ENCODE results near the gene LTB. TPM values are rescaled to one million over a fixed set of nuclear protein-coding genes. Genes with fewer than 3 reads are reported as not detected.

LTB gene
- total RNA-seq, 1 experiment from 2014 or later: not detected

DNA sequence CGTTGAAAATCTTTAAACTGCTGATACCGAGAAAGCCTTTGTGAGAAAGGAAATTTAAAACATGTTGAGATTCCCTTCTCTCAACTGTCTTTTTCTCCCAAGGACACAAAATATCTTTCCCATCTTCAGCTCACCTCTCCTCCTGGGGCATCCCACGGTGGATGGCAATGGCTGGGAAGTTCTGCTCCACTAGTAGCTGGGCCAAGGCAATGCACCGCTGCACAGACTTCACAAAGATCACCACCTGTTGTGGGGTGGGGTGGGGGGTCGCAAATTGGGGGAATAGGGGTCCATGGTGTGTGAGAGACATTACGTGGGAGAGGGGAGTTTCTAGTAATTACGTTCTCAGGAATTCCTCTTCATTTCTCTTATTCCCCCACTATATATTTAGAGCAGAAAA, 51.1 kb downstream of the LTB start:
- ChIA-PET CTCF (no interaction called here), POLR2A (ENCODE audit: low non-redundant PET) (interaction anchor here (0.6 to 0.7 kb wide), 2 partner anchors 36 to 53 kb away, joined by 4 to 14 read pairs; no protein-coding TSS in a partner anchor)
- DNase-seq (ENCODE audit: low spot score): no peak
- Histone ChIP-seq H3K27ac (ENCODE audit: low read depth, low read length, poor library complexity, severe bottlenecking) (no peak overlapping the region), H3K4me1 (ENCODE audit: insufficient read depth, low read length, poor library complexity, severe bottlenecking) (no peaks in the 10 kb centered on the region), H3K4me3 (ENCODE audit: low read depth, low read length, poor library complexity, severe bottlenecking) (no peak overlapping the region), H3K27me3 (replicated peaks; ENCODE audit: insufficient read depth, low read depth, low read length, poor library complexity) (no peaks in the 10 kb centered on the region), H3K36me3 (ENCODE audit: insufficient read depth, low read length, poor library complexity, severe bottlenecking) (peaks cover 64% of the 10 kb centered on the region), H3K9me3 (ENCODE audit: low read depth, low read length, poor library complexity, severe bottlenecking) (no peaks in the 10 kb centered on the region)
- no TSS peak for BruUV-seq (replicated peaks)
- no peak for TF ChIP-seq EZH2 (IDR thresholded peaks at IDR 0.05; ENCODE audit: borderline replicate concordance, low read depth, low read length, poor library complexity, severe bottlenecking)
- TF ChIP-seq, protein P1, sequence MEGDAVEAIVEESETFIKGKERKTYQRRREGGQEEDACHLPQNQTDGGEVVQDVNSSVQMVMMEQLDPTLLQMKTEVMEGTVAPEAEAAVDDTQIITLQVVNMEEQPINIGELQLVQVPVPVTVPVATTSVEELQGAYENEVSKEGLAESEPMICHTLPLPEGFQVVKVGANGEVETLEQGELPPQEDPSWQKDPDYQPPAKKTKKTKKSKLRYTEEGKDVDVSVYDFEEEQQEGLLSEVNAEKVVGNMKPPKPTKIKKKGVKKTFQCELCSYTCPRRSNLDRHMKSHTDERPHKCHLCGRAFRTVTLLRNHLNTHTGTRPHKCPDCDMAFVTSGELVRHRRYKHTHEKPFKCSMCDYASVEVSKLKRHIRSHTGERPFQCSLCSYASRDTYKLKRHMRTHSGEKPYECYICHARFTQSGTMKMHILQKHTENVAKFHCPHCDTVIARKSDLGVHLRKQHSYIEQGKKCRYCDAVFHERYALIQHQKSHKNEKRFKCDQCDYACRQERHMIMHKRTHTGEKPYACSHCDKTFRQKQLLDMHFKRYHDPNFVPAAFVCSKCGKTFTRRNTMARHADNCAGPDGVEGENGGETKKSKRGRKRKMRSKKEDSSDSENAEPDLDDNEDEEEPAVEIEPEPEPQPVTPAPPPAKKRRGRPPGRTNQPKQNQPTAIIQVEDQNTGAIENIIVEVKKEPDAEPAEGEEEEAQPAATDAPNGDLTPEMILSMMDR (conservative IDR thresholded peaks at IDR 0.05; ENCODE audit: low read depth, low read length): no peak
- intact Hi-C loops (cut with micrococcal nuclease; ENCODE audit: unreplicated experiment): no loop called here

DNA sequence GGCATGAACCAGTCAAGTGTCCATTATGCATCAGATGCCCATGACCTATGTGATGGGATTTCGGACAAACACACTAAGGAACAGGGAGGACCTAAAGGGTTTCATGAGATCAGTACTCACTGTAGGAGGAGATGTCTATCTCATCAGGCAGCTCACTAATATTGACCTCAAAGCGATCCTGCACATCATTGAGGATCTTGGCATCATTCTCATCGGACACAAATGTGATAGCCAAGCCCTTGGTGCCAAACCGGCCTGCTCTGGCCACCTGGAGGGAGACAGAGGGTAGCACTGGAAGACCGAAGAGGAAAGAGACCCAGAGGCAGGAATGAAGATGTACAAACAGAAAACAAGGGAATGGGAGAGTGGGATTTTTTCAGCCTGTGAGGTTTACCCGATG, 51.6 kb downstream of the LTB start:
- TF ChIP-seq EZH2 (IDR thresholded peaks at IDR 0.05; ENCODE audit: borderline replicate concordance, low read depth, low read length, poor library complexity, severe bottlenecking): no peak
- CTCF ChIA-PET: no interaction called here
- peaks cover 59% of the 10 kb centered on the region for H3K36me3 ChIP-seq (ENCODE audit: insufficient read depth, low read length, poor library complexity, severe bottlenecking)

More for the DNA sequence above, 51.6 kb downstream of the LTB start:
- no peak for DNase-seq (ENCODE audit: low spot score)
- Histone ChIP-seq H3K4me3 (ENCODE audit: low read depth, low read length, poor library complexity, severe bottlenecking) (no peak overlapping the region), H3K9me3 (ENCODE audit: low read depth, low read length, poor library complexity, severe bottlenecking) (no peaks in the 10 kb centered on the region), H3K27me3 (replicated peaks; ENCODE audit: insufficient read depth, low read depth, low read length, poor library complexity) (no peaks in the 10 kb centered on the region), H3K4me1 (ENCODE audit: insufficient read depth, low read length, poor library complexity, severe bottlenecking) (no peaks in the 10 kb centered on the region), H3K27ac (ENCODE audit: low read depth, low read length, poor library complexity, severe bottlenecking) (no peak overlapping the region)
- BruUV-seq (replicated peaks): no TSS peak
- intact Hi-C loops (cut with micrococcal nuclease; ENCODE audit: unreplicated experiment): no loop called here
- POLR2A ChIA-PET (ENCODE audit: low non-redundant PET): no interaction called here

Other genes starting within 250 kb of the LTB start
- gene HLA-B, start 225.2 kb downstream of the LTB start, total RNA-seq (2021): 27.3 and 29.9 TPM in 2 replicates
- 31.6 and 41.2 TPM in 2 replicates for gene MICA, start 178.8 kb downstream of the LTB start, total RNA-seq (2021)
- gene MICB, start 84.3 kb downstream of the LTB start, total RNA-seq (2021): 11.1 and 12.7 TPM in 2 replicates
- not detected in 2 replicates for gene MCCD1, start 53.5 kb downstream of the LTB start, total RNA-seq (2021)
- 558 and 594 TPM in 2 replicates for gene DDX39B, start 40.4 kb downstream of the LTB start, total RNA-seq (2021)
- gene ATP6V1G2, start 35.8 kb downstream of the LTB start, total RNA-seq (2021): 2.5 and 3.1 TPM in 2 replicates
- gene NFKBIL1, start 34.8 kb downstream of the LTB start, total RNA-seq (2021): 15.7 and 17.2 TPM in 2 replicates
- not detected in 2 replicates for gene LTA, start 10.1 kb downstream of the LTB start, total RNA-seq (2021)
- gene TNF, start 6.9 kb downstream of the LTB start, total RNA-seq (2021): 0.17 and 0.42 TPM in 2 replicates
- gene LST1, start 3.9 kb upstream of the LTB start, total RNA-seq (2021): not detected in 2 replicates
- not detected in 2 replicates for gene NCR3, start 10.6 kb upstream of the LTB start, total RNA-seq (2021)
- gene AIF1, start 32.8 kb upstream of the LTB start, total RNA-seq (2021): 0.64 and 0.68 TPM in 2 replicates
- gene PRRC2A, start 38.3 kb upstream of the LTB start, total RNA-seq (2021): 289 and 313 TPM in 2 replicates
- 391 and 393 TPM in 2 replicates for gene BAG6, start 70.2 kb upstream of the LTB start, total RNA-seq (2021)
- 2.5 and 4.8 TPM in 2 replicates for gene APOM, start 73.5 kb upstream of the LTB start, total RNA-seq (2021)
- 20.1 and 21.3 TPM in 2 replicates for gene C6orf47, start 78.4 kb upstream of the LTB start, total RNA-seq (2021)
- gene GPANK1, start 82.6 kb upstream of the LTB start, total RNA-seq (2021): 27.7 and 32.0 TPM in 2 replicates
- gene CSNK2B, start 83.7 kb upstream of the LTB start, total RNA-seq (2021): 252 and 253 TPM in 2 replicates
- 18.9 and 19.4 TPM in 2 replicates for gene LY6G5B, start 87.6 kb upstream of the LTB start, total RNA-seq (2021)
- 3.9 and 6.8 TPM in 2 replicates for gene LY6G5C, start 98.6 kb upstream of the LTB start, total RNA-seq (2021)
- 36.3 and 45.6 TPM in 2 replicates for gene ABHD16A, start 120.9 kb upstream of the LTB start, total RNA-seq (2021)
- not detected in 2 replicates for gene LY6G6F, start 124.4 kb upstream of the LTB start, total RNA-seq (2021)
- not detected in 2 replicates for gene LY6G6D, start 132.9 kb upstream of the LTB start, total RNA-seq (2021)
- gene LY6G6C, start 139.3 kb upstream of the LTB start, total RNA-seq (2021): 0.42 and 0.80 TPM in 2 replicates
- gene MPIG6B, start 140.9 kb upstream of the LTB start, total RNA-seq (2021): not detected in 2 replicates
- gene DDAH2, start 146.9 kb upstream of the LTB start, total RNA-seq (2021): 68.2 and 86.7 TPM in 2 replicates
- gene CLIC1, start 154.1 kb upstream of the LTB start, total RNA-seq (2021): 371 and 431 TPM in 2 replicates
- gene MSH5, start 157.6 kb upstream of the LTB start, total RNA-seq (2021): 76.4 and 102 TPM in 2 replicates
- 9.9 and 19.9 TPM in 2 replicates for gene SAPCD1, start 180.2 kb upstream of the LTB start, total RNA-seq (2021)
- 2.7 and 2.8 TPM in 2 replicates for gene VWA7, start 194.9 kb upstream of the LTB start, total RNA-seq (2021)
- gene VARS1, start 213.3 kb upstream of the LTB start, total RNA-seq (2021): 233 and 247 TPM in 2 replicates
- 99.8 and 104 TPM in 2 replicates for gene LSM2, start 224.5 kb upstream of the LTB start, total RNA-seq (2021)
- gene HSPA1L, start 232.9 kb upstream of the LTB start, total RNA-seq (2021): 1.1 and 1.4 TPM in 2 replicates
- gene HSPA1A, start 233.1 kb upstream of the LTB start, total RNA-seq (2021): 113 and 129 TPM in 2 replicates
- gene HSPA1B, start 245.3 kb upstream of the LTB start, total RNA-seq (2021): 116 and 131 TPM in 2 replicates

All from A673 (cell line).